GM10847 (cell line): ENCODE results near the gene TRAPPC2.

Experiments used
- POLR2A ChIP-seq: IDR thresholded peaks from 2 replicates; pipeline ENCODE4 v1.6.1; 2011; ENCODE audit not compliant: insufficient read length; ENCODE audit errors: extremely low read depth

Gene TRAPPC2

DNA sequence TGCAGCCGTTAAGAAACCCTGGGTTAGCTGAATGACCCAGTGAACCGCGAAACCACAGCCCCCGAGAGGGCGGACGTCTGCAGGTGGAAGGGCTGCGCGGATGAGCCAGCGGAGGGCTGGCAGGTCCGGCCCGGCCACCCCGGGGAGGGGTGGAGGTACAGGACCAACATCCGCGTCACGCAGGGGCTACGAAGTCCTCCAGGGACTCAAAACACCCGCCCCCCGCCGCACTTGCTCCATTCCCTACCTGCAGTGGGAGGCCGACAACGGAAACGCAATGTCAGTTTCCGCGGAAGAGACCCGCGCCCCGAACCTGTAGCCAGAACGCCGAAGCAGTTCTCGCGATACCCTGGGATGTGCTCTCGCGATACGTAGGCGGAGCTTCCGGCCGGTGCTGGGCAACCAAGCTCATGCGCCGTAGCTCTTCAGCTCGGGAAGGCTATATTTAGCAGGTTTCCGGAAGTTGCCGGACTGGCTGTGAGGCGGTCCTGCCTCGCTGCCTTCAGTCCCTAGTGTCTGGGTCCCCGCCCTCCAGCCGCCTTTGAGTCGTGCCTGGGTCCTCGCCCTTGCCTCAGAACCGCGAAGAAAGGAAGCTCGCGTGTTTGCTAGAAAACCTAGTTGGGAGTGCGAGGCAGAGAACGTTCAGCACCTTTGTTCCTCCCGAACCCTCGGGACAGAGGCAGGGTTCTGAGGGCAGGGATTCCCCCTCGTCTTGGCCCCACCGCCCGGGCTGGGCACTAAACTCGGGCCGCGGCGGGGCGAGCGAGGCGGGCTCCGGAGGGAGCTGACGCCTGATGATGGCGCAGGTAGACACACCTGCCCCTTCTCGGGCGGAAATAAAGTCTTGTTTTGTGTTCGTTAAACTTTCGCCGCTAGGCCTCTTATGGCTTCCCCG, at the start of gene TRAPPC2, which contains the start of gene OFD1:
TSS of gene TRAPPC2 (minus strand) at position 343 of the 895 bp plus-strand sequence. CDS start 14,657 bp downstream, outside the sequence.
TSS of gene OFD1 (plus strand) at position 471 of the 895 bp plus-strand sequence. CDS start at position 795, 324 bp downstream.
- peak; percentile 40 for TF ChIP-seq POLR2A

DNA sequence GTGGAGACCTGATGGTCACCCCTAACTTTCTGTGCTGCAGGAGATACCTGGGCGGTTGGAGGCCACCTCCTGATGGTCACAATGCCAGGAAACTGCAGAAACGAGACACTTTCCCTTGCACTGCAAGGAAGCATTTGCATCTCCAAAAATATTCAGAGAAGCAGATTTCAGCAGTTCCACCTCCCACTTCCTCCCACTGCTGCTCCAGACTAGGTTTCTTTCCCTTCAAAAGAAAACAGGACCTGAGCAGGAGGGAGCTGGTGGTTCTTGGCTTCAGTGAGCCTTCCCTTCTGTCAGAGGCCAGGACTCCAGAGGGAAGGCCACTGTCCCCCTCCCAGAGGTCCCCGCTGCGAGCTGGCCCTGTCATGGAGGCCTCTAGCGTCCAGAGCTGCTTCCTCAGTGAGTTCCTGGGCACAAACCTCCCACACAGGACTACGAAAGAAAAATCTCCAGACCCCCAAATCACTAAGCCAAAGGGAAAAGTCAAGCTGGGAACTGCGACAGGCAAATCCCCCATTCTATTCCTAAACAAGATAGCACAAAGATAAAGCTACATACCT, 46.5 kb upstream of the TRAPPC2 start:
- TF ChIP-seq POLR2A: no peak

DNA sequence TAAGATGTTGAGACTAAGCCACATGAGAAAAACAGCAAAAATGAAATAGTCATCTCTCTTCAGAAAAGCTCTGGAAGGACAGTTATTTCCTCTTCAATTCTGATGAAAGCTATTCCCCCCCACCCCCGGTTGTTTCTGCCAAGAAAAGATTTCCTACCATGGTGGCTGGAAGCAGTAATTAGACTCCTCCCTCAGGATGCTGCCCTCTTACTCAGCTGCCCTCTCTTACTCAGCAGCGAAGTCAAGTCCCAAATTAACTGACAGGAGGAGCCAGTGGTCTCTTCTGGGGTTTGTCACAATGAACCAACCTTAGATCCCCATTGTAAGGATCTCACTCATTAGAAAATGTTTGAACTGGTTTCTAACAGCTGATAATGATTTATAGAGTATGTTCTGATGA, 44.5 kb upstream of the TRAPPC2 start:
- no peak for TF ChIP-seq POLR2A

DNA sequence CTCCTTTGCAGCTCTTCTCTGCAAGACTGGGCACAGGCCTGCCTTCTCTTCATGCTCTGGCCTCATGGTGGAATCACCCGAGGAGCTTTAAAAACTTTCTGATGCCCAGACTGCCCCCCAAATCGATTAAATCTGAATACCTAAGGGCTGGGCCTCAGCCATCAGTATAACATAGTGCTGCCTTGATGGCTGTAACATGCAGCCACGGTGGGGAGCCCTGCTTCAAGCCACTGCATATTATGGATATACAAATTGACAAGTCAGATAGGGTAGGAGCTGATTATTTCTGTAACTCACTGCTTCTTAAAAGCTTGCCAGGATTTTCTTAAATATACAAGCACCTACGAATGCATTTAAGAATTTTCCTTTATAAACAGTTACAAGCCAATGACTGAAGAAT, 42.0 kb upstream of the TRAPPC2 start:
- no peak for TF ChIP-seq POLR2A

DNA sequence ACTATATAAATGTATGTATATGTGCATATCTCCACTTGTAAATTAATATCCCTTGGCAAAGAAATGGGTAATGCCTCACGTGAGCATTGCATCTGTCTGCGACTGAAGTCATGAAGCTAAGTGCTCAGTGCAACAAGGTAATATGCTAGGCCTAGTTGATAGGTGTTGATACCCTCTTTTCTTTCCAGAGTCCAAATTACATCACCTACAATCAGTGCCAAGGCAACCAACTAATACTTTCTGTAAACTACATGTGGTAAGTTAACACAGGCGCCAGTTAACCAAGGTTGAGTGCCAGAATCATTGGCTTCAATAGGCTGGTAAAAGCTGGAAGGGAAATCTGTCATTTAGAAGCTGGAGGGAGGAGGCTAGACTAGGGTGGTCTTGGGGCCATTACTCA, 41.4 kb upstream of the TRAPPC2 start:
- no peak for TF ChIP-seq POLR2A

DNA sequence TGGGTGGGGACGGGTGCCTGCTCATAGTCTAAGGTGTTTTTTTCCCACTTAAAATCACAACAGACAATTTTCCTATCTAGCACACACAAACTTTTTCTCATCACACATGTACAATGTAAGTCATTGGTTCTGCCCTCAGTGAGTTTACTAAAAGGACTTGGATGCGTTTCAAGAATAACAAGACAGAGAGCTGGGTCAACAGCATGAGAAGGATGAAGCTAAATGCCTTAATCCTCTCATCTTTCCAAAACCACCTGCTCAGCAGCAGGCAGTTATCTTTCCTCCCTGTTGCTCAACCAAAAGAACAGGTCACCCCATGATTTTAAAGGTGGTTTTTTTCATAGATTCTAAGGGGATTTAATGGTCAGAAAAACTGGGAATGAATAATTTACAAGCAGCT, 40.3 kb upstream of the TRAPPC2 start:
- TF ChIP-seq POLR2A: no peak

DNA sequence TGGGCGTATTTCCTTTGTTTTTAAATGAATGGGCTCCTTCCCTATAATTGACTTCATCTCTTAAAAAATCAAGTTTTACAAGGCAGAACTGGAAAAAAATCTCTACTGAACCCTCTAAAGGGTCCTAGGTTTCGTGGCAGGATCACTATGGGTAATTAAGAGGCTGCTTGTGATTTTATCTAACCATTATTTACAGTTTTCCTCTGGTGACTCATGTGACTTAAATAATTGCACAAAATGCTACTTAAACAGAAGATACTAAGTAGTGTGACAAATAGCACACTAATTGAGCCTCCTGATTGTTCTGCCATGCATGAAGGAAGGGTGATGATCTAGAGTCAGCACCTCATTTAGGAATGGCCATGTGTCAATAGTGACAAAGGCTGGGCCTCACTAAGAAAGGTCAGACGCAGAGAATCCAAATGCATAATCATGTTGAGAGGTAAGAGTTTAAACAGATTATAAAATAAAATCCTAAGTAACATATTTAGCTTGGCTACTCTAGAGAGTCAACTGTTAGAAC, 35.7 kb upstream of the TRAPPC2 start:
- no peak for TF ChIP-seq POLR2A

DNA sequence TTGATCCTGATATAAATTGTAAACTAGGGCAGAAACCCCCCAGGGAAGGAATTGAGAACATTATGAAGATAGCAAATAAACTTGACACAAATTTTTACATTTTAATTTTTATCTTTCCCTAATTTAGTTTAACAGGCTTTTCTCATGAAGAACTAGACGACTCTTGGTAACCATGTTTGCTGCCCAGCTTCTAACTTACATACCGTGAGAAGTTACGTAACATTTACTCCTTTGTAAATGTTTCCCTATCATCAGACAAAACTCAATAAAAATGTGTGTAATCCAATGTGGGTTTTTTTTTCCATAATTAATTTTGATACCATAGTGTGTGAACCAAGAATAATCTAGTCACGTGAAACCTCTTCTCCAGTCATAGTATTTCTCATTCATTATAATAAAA, 34.5 kb upstream of the TRAPPC2 start:
- TF ChIP-seq POLR2A: no peak

DNA sequence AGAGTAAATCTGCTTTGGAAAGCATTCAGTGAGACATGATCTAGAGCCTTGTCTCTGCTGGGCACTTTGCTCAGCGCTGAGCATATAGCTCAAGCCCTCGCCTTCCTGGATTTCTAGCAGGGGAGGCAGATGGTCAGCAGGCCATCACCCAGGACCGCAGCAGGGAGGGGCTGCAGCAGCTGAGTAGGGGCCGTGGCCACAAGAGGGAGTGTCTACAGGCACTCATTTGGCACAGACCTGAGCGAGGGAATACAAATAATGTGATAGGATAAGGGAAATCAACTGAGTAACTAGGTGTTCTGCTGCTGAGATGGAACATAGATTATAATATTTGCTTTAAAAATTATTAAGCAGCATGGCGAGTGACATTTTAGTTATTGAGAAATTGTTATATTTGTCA, 30.3 kb upstream of the TRAPPC2 start:
- TF ChIP-seq POLR2A: no peak

DNA sequence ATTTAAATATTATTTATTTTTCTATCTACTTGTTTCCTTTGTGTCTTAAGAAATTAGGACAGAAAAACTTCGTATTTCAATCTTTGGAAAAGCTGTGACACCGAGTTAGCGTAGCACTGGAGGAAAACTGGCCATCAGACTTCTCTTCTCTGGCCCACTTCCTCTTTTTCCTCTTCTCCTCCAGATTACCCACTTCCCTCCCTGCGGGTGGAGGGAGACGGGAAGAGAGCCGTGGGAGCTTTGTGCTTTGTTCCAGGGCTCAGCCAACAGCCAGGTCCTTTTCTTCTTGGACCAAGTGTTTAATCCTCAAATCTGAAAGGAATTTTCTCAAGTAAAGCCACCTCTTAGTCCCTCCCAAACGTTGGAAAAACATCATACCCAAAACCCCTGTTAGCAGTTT, 29.9 kb upstream of the TRAPPC2 start:
- TF ChIP-seq POLR2A: no peak

DNA sequence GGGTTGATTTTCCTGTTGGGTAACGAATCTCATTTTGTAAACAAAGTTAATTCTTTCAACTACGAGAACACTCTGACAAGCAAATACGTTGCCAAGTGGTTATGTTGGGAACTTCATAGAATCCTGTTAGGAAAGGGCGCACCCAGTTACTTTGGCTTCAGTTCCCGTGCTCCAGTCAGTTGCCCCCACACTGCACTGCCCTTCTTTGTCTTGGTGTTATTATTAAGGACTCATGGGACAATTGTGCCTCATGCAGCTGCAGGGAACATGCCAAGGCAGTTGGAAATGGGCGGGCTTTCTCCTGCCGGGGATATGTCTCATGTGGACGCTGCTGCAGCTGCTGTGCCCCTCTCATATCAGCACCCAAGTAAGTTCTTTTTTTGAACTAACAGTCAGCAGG, 29.1 kb upstream of the TRAPPC2 start:
- TF ChIP-seq POLR2A: no peak

DNA sequence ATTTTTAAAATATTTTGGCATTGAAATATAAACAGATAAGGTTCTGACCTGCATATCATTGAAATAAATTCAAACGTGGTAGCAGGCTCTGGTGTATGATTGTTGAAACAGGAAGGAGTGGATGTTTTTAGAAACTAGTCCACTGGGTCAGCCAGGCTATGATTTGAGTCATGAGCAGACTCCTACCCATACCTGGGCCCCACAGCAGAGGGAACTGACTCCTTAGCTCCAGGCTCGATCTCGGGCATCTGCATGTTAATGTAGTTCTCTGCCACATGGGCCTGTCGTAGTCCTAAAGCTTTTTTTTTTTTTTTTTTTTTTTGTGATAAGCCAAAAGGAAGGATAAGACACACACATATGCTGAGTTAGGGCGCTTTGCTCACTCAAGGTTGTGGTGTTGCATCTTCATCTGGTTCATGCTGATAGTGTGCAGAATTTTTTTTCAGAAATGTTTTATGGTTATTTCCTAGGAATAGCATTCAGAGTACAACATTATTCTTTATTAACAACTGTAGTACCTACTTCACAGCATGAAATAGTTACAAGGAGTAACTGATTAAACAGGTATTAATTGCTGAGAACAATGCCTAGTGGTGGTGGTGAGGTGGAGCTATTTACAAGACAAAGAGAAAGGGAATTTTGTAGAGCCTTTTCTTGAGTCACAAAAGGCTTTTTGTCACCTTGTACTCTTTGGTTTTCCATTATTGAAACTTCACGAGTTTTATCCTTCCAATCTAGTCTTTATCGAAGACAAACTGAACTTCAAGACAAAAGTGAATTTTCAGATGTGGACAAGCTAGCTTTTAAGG, 27.4 kb upstream of the TRAPPC2 start:
- TF ChIP-seq POLR2A: no peak

DNA sequence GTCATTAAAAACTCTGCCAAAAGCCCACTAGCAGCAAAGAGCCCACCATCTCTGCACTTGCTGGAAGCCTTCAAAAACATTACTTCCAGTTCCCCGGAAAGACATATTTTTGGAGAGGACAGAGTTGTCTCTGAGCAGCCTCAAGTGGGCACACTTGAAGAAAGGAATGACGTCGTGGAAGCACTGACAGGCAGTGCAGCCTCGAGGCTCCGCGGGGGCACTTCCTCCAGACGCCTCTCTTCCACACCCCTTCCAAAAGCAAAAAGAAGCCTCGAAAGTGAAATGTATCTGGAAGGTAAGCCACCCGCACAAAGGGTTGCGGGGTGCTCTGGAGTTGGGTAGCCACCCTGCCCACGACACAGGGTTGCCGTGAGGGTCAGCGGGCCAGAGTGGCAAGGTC, 26.0 kb upstream of the TRAPPC2 start:
- no peak for TF ChIP-seq POLR2A

DNA sequence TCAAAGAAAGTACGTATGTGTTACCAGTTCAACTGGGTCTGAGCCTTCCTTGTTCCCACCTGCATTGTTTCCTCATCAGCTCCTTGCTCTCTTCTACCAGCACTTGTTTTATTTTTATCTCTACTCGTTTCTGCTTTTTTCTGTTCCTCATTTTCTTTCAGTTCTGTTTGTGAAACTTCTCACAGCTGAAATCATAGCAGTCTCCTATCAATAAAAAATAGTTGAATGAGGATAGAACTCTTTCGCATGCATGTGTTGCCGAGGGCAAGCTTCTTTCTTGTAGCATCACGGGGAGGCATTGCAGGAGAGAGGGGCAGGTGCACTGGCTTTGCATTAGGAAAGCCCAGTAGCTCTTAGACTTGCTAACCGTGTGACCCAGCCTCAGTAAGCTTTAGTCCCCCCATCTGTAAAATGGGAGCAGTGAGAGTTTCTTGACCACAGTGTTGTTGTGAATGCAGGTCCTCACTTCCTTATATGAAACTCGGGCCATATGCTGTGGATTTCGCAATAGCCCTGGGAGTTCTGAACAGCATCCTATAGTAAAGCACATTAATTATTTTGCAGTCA, 24.8 kb upstream of the TRAPPC2 start:
- TF ChIP-seq POLR2A: no peak

DNA sequence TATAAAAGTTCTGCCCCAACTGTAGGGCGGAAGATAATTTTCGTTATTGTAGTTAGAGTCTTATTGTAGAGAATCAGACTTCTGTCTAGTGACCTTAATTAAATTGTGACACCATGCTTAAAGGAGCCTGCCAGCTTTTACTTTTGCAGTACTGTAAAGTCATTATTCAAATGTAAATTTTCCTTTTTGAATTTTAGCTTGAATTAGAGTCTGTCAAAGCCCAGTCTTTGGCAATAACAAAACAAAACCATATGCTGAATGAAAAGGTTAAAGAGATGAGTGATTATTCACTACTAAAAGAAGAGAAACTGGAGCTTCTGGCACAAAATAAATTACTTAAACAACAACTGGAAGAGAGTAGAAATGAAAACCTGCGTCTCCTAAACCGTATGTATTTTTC, 22.0 kb upstream of the TRAPPC2 start:
- no peak for TF ChIP-seq POLR2A
